Measurements from ENCODE around the gene USP15.
A peak's percentile ranks its signal among the peaks of the same experiment; 100 is the strongest.

Gene USP15

GRCh38 chr12:62282057-62282774, 22.0 kb downstream of the USP15 start:
- DNase-seq (ENCODE audit: low read depth in 3 of 3), result no peak

GRCh38 chr12:62284749-62285148, 24.5 kb downstream of the USP15 start:
- no peak for DNase-seq (ENCODE audit: low read depth in 3 of 3)

- no peak for DNase-seq (ENCODE audit: low read depth in 3 of 3)
These were observed 25.1 kb downstream of the USP15 start for GRCh38 chr12:62285284-62285683.

- no peak for DNase-seq (ENCODE audit: low read depth in 3 of 3)
These were observed 28.1 kb downstream of the USP15 start for GRCh38 chr12:62288328-62288727.

GRCh38 chr12:62290846-62291245, 30.6 kb downstream of the USP15 start:
- no peak for DNase-seq (ENCODE audit: low read depth in 3 of 3)

- DNase-seq (ENCODE audit: low read depth in 3 of 3), result peak in 1 of 3 donors; percentile 29
These were observed 31.9 kb downstream of the USP15 start for GRCh38 chr12:62291864-62292760.

GRCh38 chr12:62292761-62293344, 32.6 kb downstream of the USP15 start:
- no peak for DNase-seq (ENCODE audit: low read depth in 3 of 3)

GRCh38 chr12:62294378-62294777, 34.2 kb downstream of the USP15 start:
- DNase-seq (ENCODE audit: low read depth in 3 of 3), result no peak

- no peak for DNase-seq (ENCODE audit: low read depth in 3 of 3)
These were observed 35.8 kb downstream of the USP15 start for GRCh38 chr12:62296001-62296400.

GRCh38 chr12:62297321-62297720, 37.1 kb downstream of the USP15 start:
- no peak for DNase-seq (ENCODE audit: low read depth in 3 of 3)

GRCh38 chr12:62299617-62300016, 39.4 kb downstream of the USP15 start:
- DNase-seq (ENCODE audit: low read depth in 3 of 3), result no peak

GRCh38 chr12:62301080-62301798, 41.0 kb downstream of the USP15 start:
- DNase-seq (ENCODE audit: low read depth in 3 of 3), result no peak

- DNase-seq (ENCODE audit: low read depth in 3 of 3), result no peak
These were observed 41.6 kb downstream of the USP15 start for GRCh38 chr12:62301799-62302133.

GRCh38 chr12:62304560-62304959, 44.4 kb downstream of the USP15 start:
- no peak for DNase-seq (ENCODE audit: low read depth in 3 of 3)

- DNase-seq (ENCODE audit: low read depth in 3 of 3), result no peak
These were observed 45.6 kb downstream of the USP15 start for GRCh38 chr12:62305778-62306177.

GRCh38 chr12:62306569-62307530, 46.6 kb downstream of the USP15 start:
- DNase-seq (ENCODE audit: low read depth in 3 of 3), result no peak

- DNase-seq (ENCODE audit: low read depth in 3 of 3), result no peak
These were observed 48.0 kb downstream of the USP15 start for GRCh38 chr12:62308201-62308600.

- no peak for DNase-seq (ENCODE audit: low read depth in 3 of 3)
These were observed 53.6 kb downstream of the USP15 start for GRCh38 chr12:62313727-62314380.

- no peak for DNase-seq (ENCODE audit: low read depth in 3 of 3)
These were observed 56.8 kb downstream of the USP15 start for GRCh38 chr12:62317017-62317416.

GRCh38 chr12:62319058-62319457, 58.9 kb downstream of the USP15 start:
- DNase-seq (ENCODE audit: low read depth in 3 of 3), result no peak
